Measurements from ENCODE around the gene ACSL3.

Gene ACSL3

GRCh38 chr2:222897898-222898297, 37.1 kb downstream of the ACSL3 start:
- Histone ChIP-seq H3K9me3 (ENCODE audit: control insufficient read depth, low read length) (no peaks in the 10 kb centered on the region), H3K27ac (no peak overlapping the region), H3K36me3 (ENCODE audit: control insufficient read depth, insufficient read depth, low read length) (no peaks in the 10 kb centered on the region), H3K79me2 (peaks cover 44% of the 10 kb centered on the region), H2AFZ (no peak overlapping the region), H3K9ac (no peak overlapping the region), H3K27me3 (ENCODE audit: control insufficient read depth, insufficient read depth, low read length) (no peaks in the 10 kb centered on the region), H3K4me2 (ENCODE audit: low read length) (no peak overlapping the region), H3K4me3 (ENCODE audit: low read depth, low read length) (no peak overlapping the region), H3K4me1 (peaks cover 28% of the 10 kb centered on the region)
- TF ChIP-seq, protein P1, sequence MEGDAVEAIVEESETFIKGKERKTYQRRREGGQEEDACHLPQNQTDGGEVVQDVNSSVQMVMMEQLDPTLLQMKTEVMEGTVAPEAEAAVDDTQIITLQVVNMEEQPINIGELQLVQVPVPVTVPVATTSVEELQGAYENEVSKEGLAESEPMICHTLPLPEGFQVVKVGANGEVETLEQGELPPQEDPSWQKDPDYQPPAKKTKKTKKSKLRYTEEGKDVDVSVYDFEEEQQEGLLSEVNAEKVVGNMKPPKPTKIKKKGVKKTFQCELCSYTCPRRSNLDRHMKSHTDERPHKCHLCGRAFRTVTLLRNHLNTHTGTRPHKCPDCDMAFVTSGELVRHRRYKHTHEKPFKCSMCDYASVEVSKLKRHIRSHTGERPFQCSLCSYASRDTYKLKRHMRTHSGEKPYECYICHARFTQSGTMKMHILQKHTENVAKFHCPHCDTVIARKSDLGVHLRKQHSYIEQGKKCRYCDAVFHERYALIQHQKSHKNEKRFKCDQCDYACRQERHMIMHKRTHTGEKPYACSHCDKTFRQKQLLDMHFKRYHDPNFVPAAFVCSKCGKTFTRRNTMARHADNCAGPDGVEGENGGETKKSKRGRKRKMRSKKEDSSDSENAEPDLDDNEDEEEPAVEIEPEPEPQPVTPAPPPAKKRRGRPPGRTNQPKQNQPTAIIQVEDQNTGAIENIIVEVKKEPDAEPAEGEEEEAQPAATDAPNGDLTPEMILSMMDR (IDR thresholded peaks at IDR 0.05) = no peak

DNA sequence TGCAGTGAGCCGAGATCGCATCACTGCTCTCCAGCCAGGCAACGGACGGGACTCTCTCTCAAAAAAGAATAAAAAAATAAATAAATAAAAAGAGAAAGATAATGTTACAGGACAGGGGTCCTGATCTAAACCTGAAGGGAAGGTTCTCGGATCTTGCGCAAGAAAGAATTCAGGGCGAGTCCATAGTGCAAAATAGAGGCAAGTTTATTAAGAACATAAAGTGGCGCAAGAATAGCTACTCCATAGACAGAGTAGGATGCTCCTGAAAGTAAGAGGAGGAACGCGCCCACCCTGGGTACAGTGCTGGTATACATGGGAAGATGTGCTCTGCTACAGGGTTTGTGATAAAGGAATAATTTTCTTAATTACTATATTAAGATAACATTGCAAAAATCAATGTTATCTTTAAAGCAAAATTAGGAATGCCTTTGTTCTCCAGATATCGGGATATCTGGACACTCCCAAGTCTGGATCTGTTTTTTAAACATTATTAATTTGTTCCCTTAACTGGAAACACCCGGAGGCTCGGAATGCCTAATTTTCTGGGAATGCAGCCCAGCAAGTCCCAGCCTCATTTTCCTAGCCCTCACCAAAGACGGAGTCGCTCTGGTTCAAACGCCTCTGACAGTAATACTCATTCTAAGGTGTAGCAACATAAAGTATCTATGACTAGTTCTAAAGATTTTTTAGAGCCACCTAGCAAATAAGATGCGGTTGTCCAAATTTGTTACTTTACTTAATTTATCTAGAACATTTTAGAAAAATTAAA, 38.8 kb downstream of the ACSL3 start:
- TF ChIP-seq, protein P1 (IDR thresholded peaks at IDR 0.05) = no peak
- H3K4me3 ChIP-seq (ENCODE audit: low read depth, low read length) = no peak overlapping the region
- no peak overlapping the region for H3K4me2 ChIP-seq (ENCODE audit: low read length)
- no peaks in the 10 kb centered on the region for H3K36me3 ChIP-seq (ENCODE audit: control insufficient read depth, insufficient read depth, low read length)
- peak overlapping the region; percentile 34 for H3K27ac ChIP-seq
- peaks cover 29% of the 10 kb centered on the region for H3K4me1 ChIP-seq
- peaks cover 43% of the 10 kb centered on the region for H3K79me2 ChIP-seq
- H3K27me3 ChIP-seq (ENCODE audit: control insufficient read depth, insufficient read depth, low read length) = no peaks in the 10 kb centered on the region
- no peak overlapping the region for H2AFZ ChIP-seq
- H3K9me3 ChIP-seq (ENCODE audit: control insufficient read depth, low read length) = no peaks in the 10 kb centered on the region
- no peak overlapping the region for H3K9ac ChIP-seq

GRCh38 chr2:222900354-222900753, 39.5 kb downstream of the ACSL3 start:
- H2AFZ ChIP-seq = no peak overlapping the region
- H3K4me3 ChIP-seq (ENCODE audit: low read depth, low read length) = no peak overlapping the region
- H3K4me2 ChIP-seq (ENCODE audit: low read length) = no peak overlapping the region
- H3K4me1 ChIP-seq = peaks cover 29% of the 10 kb centered on the region
- H3K27me3 ChIP-seq (ENCODE audit: control insufficient read depth, insufficient read depth, low read length) = no peaks in the 10 kb centered on the region
- H3K27ac ChIP-seq = peak overlapping the region; percentile 34
- no peaks in the 10 kb centered on the region for H3K36me3 ChIP-seq (ENCODE audit: control insufficient read depth, insufficient read depth, low read length)
- no peak overlapping the region for H3K9ac ChIP-seq
- H3K9me3 ChIP-seq (ENCODE audit: control insufficient read depth, low read length) = no peaks in the 10 kb centered on the region
- peaks cover 46% of the 10 kb centered on the region for H3K79me2 ChIP-seq
- TF ChIP-seq, protein P1 (IDR thresholded peaks at IDR 0.05) = no peak

DNA sequence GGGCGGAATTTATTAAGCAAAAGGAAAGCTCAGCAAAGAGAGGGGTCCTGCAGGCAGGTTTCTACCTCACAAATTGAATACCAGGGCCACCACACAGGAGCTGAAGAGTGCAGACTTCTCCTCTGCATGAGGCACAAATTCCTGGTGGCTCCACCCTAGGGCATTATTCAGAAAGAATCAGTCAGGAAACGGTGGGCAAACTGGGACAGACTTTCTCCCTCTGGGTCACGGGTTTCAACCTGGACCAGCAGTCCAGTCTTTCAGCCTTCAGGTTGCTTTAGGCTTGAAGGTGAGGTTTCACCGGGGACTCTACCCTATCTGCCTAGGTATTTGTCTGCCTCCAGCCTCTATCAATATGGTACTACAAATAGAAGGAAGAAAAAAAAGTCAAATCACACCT, 41.8 kb downstream of the ACSL3 start:
- no peak overlapping the region for H3K27ac ChIP-seq
- no peak overlapping the region for H3K4me3 ChIP-seq (ENCODE audit: low read depth, low read length)
- no peaks in the 10 kb centered on the region for H3K9me3 ChIP-seq (ENCODE audit: control insufficient read depth, low read length)
- TF ChIP-seq, protein P1 (IDR thresholded peaks at IDR 0.05) = no peak
- H2AFZ ChIP-seq = no peak overlapping the region
- no peak overlapping the region for H3K4me2 ChIP-seq (ENCODE audit: low read length)
- peaks cover 61% of the 10 kb centered on the region for H3K79me2 ChIP-seq
- no peaks in the 10 kb centered on the region for H3K27me3 ChIP-seq (ENCODE audit: control insufficient read depth, insufficient read depth, low read length)
- H3K36me3 ChIP-seq (ENCODE audit: control insufficient read depth, insufficient read depth, low read length) = no peaks in the 10 kb centered on the region
- no peak overlapping the region for H3K9ac ChIP-seq
- peaks cover 41% of the 10 kb centered on the region for H3K4me1 ChIP-seq
